Neuronal stem cell (in vitro differentiated cells): Measurements from ENCODE around the gene DLGAP4. TPM values are rescaled to one million over a fixed set of nuclear protein-coding genes. Genes with fewer than 3 reads are reported as not detected.

Source experiments
- DNase-seq: peaks from one replicate; pipeline ENCODE4 v3.0.0-alpha.2; 2013; ENCODE audit warnings: low spot score
- H2AFZ ChIP-seq: one replicate; pipeline ENCODE4 v1.6.1; 2013; ENCODE audit warnings: mild to moderate bottlenecking, low read length, inconsistent platforms
- H2AK5ac ChIP-seq: 2 replicates; pipeline ENCODE4 v1.6.1; 2013; ENCODE audit warnings: low read depth, mild to moderate bottlenecking, inconsistent platforms, low read length, moderate library complexity, mixed read lengths
- H2BK120ac ChIP-seq: 2 replicates; pipeline ENCODE4 v1.6.1; 2013; ENCODE audit warnings: low read depth, mild to moderate bottlenecking, inconsistent platforms, low read length, moderate library complexity, mixed read lengths
- H2BK12ac ChIP-seq: one replicate; pipeline ENCODE4 v1.6.1; 2013; ENCODE audit warnings: low read length, inconsistent platforms
- H2BK15ac ChIP-seq: 2 replicates; pipeline ENCODE4 v1.6.1; 2013; ENCODE audit warnings: mild to moderate bottlenecking, low read length, inconsistent platforms, mixed read lengths
- H2BK5ac ChIP-seq: one replicate; pipeline ENCODE4 v1.6.1; 2013; ENCODE audit warnings: inconsistent platforms, mild to moderate bottlenecking, low read length, moderate library complexity
- H3K14ac ChIP-seq: one replicate; pipeline ENCODE4 v1.6.1; 2013; ENCODE audit warnings: low read length, inconsistent platforms
- H3K18ac ChIP-seq: 2 replicates; pipeline ENCODE4 v1.6.1; 2013; ENCODE audit warnings: low read length, inconsistent platforms
- H3K23ac ChIP-seq: 2 replicates; pipeline ENCODE4 v1.6.1; 2013; ENCODE audit warnings: low read depth, mild to moderate bottlenecking, mixed read lengths, low read length, inconsistent platforms; ENCODE audit not compliant: poor library complexity
- H3K27ac ChIP-seq: replicated peaks from 3 replicates; pipeline ENCODE4 v1.5.1; 2013; ENCODE audit warnings: low read length, inconsistent platforms
- H3K27me3 ChIP-seq, 3 experiments: 2 replicates each; pipeline ENCODE4 v1.6.1; 2013; ENCODE audit warnings: low read length in 3 of 3, mild to moderate bottlenecking in 2 of 3, inconsistent platforms in 1 of 3, low read depth in 1 of 3, mixed read lengths in 1 of 3, moderate library complexity in 1 of 3; ENCODE audit not compliant: control insufficient read depth in 3 of 3, insufficient read depth in 3 of 3
- H3K36me3 ChIP-seq, 2 donors: replicated peaks in 1 of 2; 2 replicates each; pipeline ENCODE4 v1.6.1; 2013; ENCODE audit warnings: low read length in 2 of 2; ENCODE audit not compliant: control insufficient read depth in 2 of 2, insufficient read depth in 2 of 2
- H3K4ac ChIP-seq: 2 replicates; pipeline ENCODE4 v1.6.1; 2013; ENCODE audit warnings: inconsistent platforms, mild to moderate bottlenecking, low read length, moderate library complexity
- H3K4me1 ChIP-seq, 2 donors: 1 replicate in 1 of 2; 2 replicates in 1 of 2; pipeline ENCODE4 v1.6.1; 2013; ENCODE audit warnings: low read length in 2 of 2, low read depth in 1 of 2; ENCODE audit not compliant: control insufficient read depth in 2 of 2, insufficient read depth in 1 of 2
- H3K4me2 ChIP-seq: one replicate; pipeline ENCODE4 v1.6.1; 2013; ENCODE audit warnings: mild to moderate bottlenecking, low read length, inconsistent platforms; ENCODE audit not compliant: insufficient read depth, poor library complexity, severe bottlenecking
- H3K4me3 ChIP-seq, 2 donors: 2 replicates each; pipeline ENCODE4 v1.5.1; 2013; ENCODE audit warnings: low read length in 2 of 2, mild to moderate bottlenecking in 2 of 2, inconsistent platforms in 1 of 2, moderate library complexity in 1 of 2
- H3K79me1 ChIP-seq: one replicate; pipeline ENCODE4 v1.6.1; 2013; ENCODE audit warnings: low read depth, mild to moderate bottlenecking, inconsistent platforms, low read length, moderate library complexity
- H3K9ac ChIP-seq: one replicate; pipeline ENCODE4 v1.6.1; 2013; ENCODE audit warnings: mild to moderate bottlenecking, low read depth, low read length, inconsistent platforms; ENCODE audit not compliant: poor library complexity
- H3K9me3 ChIP-seq, 2 donors: replicated peaks in 1 of 2; 2 replicates each; pipeline versions ENCODE3 to v1.6.1; 2013; ENCODE audit warnings: low read length in 2 of 2, mild to moderate bottlenecking in 2 of 2, inconsistent platforms in 1 of 2, low read depth in 1 of 2, mixed read lengths in 1 of 2, moderate library complexity in 1 of 2; ENCODE audit not compliant: control insufficient read depth in 2 of 2, insufficient read depth in 1 of 2
- H4K8ac ChIP-seq: one replicate; pipeline ENCODE4 v1.6.1; 2013; ENCODE audit warnings: low read depth, mild to moderate bottlenecking, inconsistent platforms, low read length, moderate library complexity
- H4K91ac ChIP-seq: one replicate; pipeline ENCODE4 v1.6.1; 2013; ENCODE audit warnings: low read length, low read depth, mild to moderate bottlenecking, inconsistent platforms; ENCODE audit not compliant: poor library complexity
- WGBS, 2 donors: extraction: QIAGEN DNeasy Blood & Tissue Kit; methylation state at CpG; one replicate each; pipeline ENCODE4 v1.1.7; 2013; ENCODE audit warnings: missing lambda C conversion rate in 2 of 2, mixed read lengths in 1 of 2; ENCODE audit not compliant: insufficient read length in 2 of 2, insufficient replicate concordance in 1 of 2; ENCODE audit errors: extremely low coverage in 2 of 2; 5-methylcytosine and 5-hydroxymethylcytosine counted together
- small RNA-seq: library from polyadenylated mRNA; stranded (forward); fragments of <200 nt; extraction: miRNeasy Mini kit (QIAGEN cat#:217004); gene quantifications from one replicate; pipeline ENCODE3, GENCODE V24; 2013; ENCODE audit not compliant: insufficient read depth

DLGAP4 gene

DNA sequence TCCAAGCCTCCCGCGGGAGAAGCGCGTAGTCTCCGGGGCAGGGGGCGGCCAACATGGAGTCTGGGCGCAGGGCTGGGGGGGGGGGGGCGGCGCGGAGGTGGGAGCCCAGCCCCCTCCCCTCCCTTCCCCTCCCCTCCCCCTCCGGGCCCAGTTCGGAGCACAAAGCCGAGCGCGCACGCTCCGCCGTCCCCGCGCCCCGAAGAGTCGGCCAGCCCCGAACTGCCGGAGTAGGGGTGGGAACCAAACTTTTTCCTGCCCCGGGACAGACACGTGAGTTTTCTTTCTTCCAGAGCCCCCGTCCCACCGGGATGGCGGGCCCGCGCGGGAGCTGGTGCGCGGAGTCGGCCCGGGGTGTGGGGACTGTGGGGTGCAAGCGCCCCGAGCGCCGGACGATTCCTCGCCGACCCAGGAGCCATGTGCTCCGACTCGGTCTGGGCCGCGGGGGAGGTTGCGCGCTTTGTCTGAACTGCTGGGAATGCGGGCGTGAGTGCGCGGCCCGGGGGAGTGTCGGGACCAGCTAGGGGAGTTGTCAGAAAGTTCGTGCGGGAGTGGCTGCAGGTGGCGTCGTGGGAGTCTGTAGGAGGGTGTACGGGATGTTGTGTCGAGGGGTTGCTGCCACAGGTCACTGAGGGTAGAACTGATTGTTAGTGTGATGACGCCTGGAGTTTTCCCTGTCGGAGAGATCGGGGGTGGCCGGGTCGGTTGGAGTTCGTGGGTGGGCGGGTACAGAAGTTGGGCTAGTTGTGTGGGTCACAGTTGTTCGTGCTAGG, 268.4 kb downstream of the DLGAP4 start:
- no peak overlapping the region for H4K8ac ChIP-seq
- H3K36me3 ChIP-seq = peaks cover 9 to 29% of the 10 kb centered on the region in 2 donors
- H3K18ac ChIP-seq = peak overlapping the region; percentile 99
- WGBS, 2 donors = no CpG with 5 or more reads among the region's 69 CpGs
- H3K9me3 ChIP-seq = no peaks in the 10 kb centered on the region
- peak; percentile 48 for DNase-seq
- peak overlapping the region; percentile 95 for H2AK5ac ChIP-seq
- H3K27me3 ChIP-seq = no peaks in the 10 kb centered on the region
- peak overlapping the region; percentile 82 for H2BK15ac ChIP-seq
- peaks cover 16 to 22% of the 10 kb centered on the region in 2 donors for H3K4me1 ChIP-seq
- H2BK5ac ChIP-seq = peak overlapping the region; percentile 91
- peak overlapping the region; percentile 90 for H3K4me2 ChIP-seq
- peak overlapping the region; percentile 52 for H3K23ac ChIP-seq
- H3K4ac ChIP-seq = peak overlapping the region; percentile 80
- peak overlapping the region; percentile 99 for H2BK120ac ChIP-seq
- H3K14ac ChIP-seq = peak overlapping the region; percentile 91
- H4K91ac ChIP-seq = peak overlapping the region; percentile 56
- peak overlapping the region; percentile 90 for H2AFZ ChIP-seq
- H2BK12ac ChIP-seq = no peak overlapping the region
- peak overlapping the region; percentile 62 for H3K27ac ChIP-seq
- H3K9ac ChIP-seq = peak overlapping the region; percentile 98
- H3K79me1 ChIP-seq = peaks cover 14% of the 10 kb centered on the region
- peak overlapping the region; percentile 92 to 94 for H3K4me3 ChIP-seq

DNA sequence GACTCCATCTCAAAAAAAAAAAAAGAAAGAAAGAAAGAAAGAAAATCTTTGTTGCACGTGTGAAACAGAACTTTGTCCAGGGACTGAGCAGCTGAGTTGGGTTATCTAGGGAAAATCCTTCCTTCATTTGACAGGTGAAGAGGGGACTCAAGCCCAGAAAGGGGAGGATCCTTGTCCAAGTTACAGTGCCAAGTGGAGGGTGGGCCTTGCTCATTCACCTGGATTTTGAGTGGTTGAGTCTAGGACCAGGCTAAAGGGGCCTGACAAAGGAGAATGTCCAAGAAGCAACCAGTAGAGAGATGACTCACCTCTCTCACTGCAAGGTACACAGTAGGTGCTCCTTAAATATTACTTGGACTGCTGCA, 269.9 kb downstream of the DLGAP4 start:
- Histone ChIP-seq H3K36me3 (peaks cover 20 to 43% of the 10 kb centered on the region in 2 donors), H3K4me1 (peaks cover 16 to 21% of the 10 kb centered on the region in 2 donors), H2AK5ac (no peak overlapping the region), H2BK5ac (no peak overlapping the region), H3K9ac (no peak overlapping the region), H3K4ac (no peak overlapping the region), H2AFZ (no peak overlapping the region), H2BK12ac (no peak overlapping the region), H3K18ac (no peak overlapping the region), H2BK15ac (no peak overlapping the region), H3K9me3 (no peaks in the 10 kb centered on the region), H3K23ac (no peak overlapping the region), H3K27me3 (no peaks in the 10 kb centered on the region), H2BK120ac (no peak overlapping the region), H3K14ac (no peak overlapping the region), H4K91ac (no peak overlapping the region), H4K8ac (no peak overlapping the region), H3K79me1 (peaks cover 19% of the 10 kb centered on the region), H3K4me3 (no peak overlapping the region), H3K27ac (no peak overlapping the region), H3K4me2 (no peak overlapping the region)
- WGBS, 2 donors = no CpG with 5 or more reads among the region's 1 CpG
- DNase-seq = no peak

Small RNA genes lying within 50 kb of the gene (small RNA-seq; reads per million reads assigned to genes)
- not detected for gene RF00017
